ENCODE data around the gene SIPA1.
A peak's percentile ranks its signal among the peaks of the same experiment; 100 is the strongest.
"Not testable (repeated sequence)": the region's sequence is repeated elsewhere in the genome, so short reads cannot be mapped to it uniquely, and the experiment has no call there.

SIPA1 gene

GRCh38 chr11:65623177-65623576, 14.7 kb upstream of the SIPA1 start:
- no peak for DNase-seq (ENCODE audit: low spot score)

- DNase-seq (ENCODE audit: low spot score), result no peak
Measured at GRCh38 chr11:65623852-65624616, 13.9 kb upstream of the SIPA1 start.

GRCh38 chr11:65624931-65625627, 12.8 kb upstream of the SIPA1 start:
- no peak for DNase-seq (ENCODE audit: low spot score)

GRCh38 chr11:65625628-65626342, 12.1 kb upstream of the SIPA1 start:
- DNase-seq (ENCODE audit: low spot score), result peak; percentile 86

- DNase-seq (ENCODE audit: low spot score), result no peak
Measured at GRCh38 chr11:65627202-65627601, 10.7 kb upstream of the SIPA1 start.

GRCh38 chr11:65629579-65629978, 8.3 kb upstream of the SIPA1 start:
- DNase-seq (ENCODE audit: low spot score), result no peak

GRCh38 chr11:65630215-65630614, 7.7 kb upstream of the SIPA1 start:
- DNase-seq (ENCODE audit: low spot score), result no peak

GRCh38 chr11:65633390-65634108, 4.4 kb upstream of the SIPA1 start:
- no peak for DNase-seq (ENCODE audit: low spot score)

GRCh38 chr11:65634109-65634436, 3.8 kb upstream of the SIPA1 start:
- DNase-seq (ENCODE audit: low spot score), result no peak

- no peak for DNase-seq (ENCODE audit: low spot score)
Measured at GRCh38 chr11:65634440-65634839, 3.5 kb upstream of the SIPA1 start.

GRCh38 chr11:65634905-65635731, 2.8 kb upstream of the SIPA1 start:
- no peak for DNase-seq (ENCODE audit: low spot score)

GRCh38 chr11:65636108-65637031, 1.5 kb upstream of the SIPA1 start:
- no peak for DNase-seq (ENCODE audit: low spot score)

- DNase-seq (ENCODE audit: low spot score), result no peak
Measured at GRCh38 chr11:65637032-65637557, 806 bp upstream of the SIPA1 start.

- DNase-seq (ENCODE audit: low spot score), result not testable (repeated sequence)
Measured at GRCh38 chr11:65639228-65639597, 1.3 kb downstream of the SIPA1 start.

- DNase-seq (ENCODE audit: low spot score), result no peak
Measured at GRCh38 chr11:65639623-65640482, 2.0 kb downstream of the SIPA1 start.

- no peak for DNase-seq (ENCODE audit: low spot score)
Measured at GRCh38 chr11:65640483-65641296, 2.8 kb downstream of the SIPA1 start.

GRCh38 chr11:65641297-65642013, 3.6 kb downstream of the SIPA1 start:
- DNase-seq (ENCODE audit: low spot score), result no peak
